Measurements from ENCODE around the gene DDX27.

DNA sequence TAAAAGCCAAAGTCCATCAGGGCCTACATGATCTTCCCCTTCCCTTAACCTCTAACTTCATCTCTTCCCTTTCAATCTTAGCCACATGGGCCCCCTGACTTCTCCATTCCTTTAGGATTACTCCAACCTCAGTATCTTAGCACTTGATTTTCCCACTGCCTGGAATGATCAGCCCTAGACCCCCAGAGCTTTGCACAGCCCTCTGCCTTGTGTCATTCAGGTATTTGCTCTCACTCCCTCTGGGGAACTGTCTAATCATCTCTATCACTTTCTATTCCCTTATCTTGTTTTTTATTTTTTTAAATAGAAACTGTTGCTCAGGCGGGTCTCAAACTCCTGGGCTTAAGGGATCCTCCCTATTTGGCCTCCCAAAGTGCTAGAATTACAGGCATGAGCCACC lies 72.0 kb downstream of the DDX27 start:
- TF ChIP-seq, protein P1, sequence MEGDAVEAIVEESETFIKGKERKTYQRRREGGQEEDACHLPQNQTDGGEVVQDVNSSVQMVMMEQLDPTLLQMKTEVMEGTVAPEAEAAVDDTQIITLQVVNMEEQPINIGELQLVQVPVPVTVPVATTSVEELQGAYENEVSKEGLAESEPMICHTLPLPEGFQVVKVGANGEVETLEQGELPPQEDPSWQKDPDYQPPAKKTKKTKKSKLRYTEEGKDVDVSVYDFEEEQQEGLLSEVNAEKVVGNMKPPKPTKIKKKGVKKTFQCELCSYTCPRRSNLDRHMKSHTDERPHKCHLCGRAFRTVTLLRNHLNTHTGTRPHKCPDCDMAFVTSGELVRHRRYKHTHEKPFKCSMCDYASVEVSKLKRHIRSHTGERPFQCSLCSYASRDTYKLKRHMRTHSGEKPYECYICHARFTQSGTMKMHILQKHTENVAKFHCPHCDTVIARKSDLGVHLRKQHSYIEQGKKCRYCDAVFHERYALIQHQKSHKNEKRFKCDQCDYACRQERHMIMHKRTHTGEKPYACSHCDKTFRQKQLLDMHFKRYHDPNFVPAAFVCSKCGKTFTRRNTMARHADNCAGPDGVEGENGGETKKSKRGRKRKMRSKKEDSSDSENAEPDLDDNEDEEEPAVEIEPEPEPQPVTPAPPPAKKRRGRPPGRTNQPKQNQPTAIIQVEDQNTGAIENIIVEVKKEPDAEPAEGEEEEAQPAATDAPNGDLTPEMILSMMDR (IDR thresholded peaks at IDR 0.05), result no peak
- TF ChIP-seq POLR2A (IDR thresholded peaks at IDR 0.05), result no peak

Data from breast epithelium (tissue), 3 donors.